DMS 273 (cell line): ENCODE data around the gene ADGRD1.

Experiments
- DNase-seq: peaks from one replicate; lab custom pipeline; 2025; ENCODE audit not compliant: unreplicated experiment; lab: John Stamatoyannopoulos, UW

ADGRD1 gene

DNA sequence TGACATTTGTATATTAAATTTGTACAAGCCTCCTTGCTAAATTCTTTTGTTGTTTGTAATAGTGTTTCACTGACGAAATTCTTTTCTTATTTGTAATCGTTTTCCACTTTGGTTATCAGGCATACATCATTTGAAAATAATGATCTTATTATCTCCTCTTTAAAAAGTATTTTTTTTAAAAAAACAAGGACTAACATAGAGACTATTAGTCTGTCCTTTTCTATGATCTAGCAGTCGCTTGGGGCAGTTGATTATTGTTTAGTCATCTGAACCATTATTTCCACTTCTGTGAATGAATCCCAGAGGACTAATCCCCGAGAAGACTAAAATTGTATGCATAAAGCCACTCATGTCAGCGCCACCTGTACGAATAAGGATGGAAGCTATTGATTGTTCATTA lies 11.5 kb downstream of the ADGRD1 start:
- no peak for DNase-seq

DNA sequence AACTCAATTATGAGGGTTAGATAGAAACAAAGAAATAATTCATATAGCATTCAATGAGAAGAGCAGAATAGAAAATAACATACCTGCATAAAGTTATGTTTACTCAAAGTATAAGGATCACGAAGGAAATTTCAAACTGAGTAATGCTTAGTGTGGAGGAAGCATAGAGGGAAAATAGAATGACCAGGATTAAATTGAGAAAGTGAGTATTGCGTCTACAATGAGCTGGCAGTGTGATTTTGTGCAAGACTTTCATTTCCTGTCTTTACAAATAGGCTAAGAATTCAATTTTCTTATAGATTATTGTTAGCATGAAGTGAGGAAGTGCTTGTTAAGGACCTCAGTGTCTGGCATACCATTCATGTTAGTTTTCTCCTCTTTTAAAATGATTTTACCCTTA lies 12.0 kb downstream of the ADGRD1 start:
- DNase-seq, result no peak

DNA sequence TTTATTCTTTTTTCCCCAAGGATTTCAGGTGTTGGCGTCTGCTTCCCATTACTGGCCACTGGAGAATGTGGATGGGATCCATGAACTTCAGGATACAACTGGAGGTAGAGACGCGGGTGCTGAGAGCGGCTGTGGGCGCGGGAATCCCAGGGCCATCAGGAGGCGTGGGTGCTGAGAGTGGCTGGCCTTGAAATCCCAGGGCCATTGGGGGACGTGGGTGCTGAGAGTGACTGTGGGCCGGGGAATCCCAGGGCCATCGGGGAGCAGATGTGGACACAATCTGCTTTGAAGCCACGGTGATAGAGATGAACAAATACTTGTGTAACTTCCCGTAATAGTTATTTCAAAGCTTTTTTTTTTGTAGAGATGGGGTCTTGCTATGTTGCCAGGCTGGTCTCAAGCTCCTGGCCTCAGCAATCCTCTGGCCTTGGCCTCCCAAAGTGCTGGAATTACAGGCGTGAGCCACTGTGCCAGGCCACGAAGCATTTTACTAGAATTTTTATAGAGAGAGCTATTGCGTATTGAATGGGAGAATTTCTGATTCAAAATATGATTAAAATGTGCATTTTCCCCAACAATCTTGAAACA lies 12.8 kb downstream of the ADGRD1 start:
- DNase-seq, result no peak

DNA sequence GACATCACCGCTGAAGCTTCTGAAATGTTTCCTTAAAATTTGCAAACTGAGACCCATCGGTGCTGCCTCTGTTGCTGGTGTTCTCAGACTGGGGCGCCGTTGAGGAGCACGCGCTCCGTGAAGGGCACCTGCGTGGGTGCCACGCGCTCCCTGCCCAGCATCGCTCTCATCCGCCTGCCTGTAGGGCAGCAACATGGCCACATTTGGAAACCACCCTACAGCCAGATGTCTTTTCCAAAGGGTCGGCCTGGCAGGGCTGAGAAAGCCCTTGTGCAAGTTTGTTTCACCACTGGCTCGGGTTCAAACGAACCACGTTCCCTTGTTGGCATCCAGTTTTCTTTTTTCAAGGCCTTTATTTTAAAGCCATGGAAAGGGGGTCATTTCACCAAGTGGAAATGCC lies 13.9 kb downstream of the ADGRD1 start:
- no peak for DNase-seq

DNA sequence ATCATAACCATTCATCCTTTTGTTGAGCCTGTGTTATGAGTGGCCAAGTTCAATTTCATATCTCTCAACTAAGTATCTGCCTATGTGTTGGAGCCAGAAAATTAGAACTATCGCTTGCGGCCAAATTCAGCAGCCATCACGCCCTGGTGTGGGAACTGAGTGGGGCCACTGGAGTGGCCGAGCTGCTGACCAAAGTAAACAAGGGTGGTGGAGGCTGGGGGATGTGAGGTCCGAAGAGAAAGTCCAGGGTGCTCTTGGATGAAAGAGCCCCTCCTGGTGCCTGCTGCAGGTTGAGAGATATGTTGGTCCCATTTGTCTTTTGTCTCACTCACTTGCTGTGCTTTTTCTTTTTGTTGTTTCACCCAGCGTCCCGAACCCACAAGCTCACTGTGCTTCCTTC lies 14.9 kb downstream of the ADGRD1 start:
- no peak for DNase-seq

DNA sequence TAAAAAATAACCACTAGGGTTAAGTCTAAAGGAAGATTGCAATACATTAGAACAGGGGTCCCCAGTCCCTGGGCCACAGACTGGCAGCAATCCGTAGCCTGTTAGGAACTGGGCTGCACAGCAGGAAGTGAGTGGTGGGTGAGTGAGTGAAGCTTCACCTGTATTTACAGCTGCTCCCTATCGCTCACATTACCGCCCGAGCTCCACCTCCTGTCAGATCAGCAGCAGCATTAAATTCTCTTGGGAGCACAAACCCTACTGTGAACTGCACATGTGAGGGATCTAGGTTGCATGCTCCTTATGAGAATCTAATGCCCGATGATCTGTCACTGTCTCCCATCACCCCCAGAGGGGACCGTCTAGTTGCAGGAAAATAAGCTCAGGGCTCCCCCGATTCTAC lies 15.5 kb downstream of the ADGRD1 start:
- DNase-seq, result no peak

DNA sequence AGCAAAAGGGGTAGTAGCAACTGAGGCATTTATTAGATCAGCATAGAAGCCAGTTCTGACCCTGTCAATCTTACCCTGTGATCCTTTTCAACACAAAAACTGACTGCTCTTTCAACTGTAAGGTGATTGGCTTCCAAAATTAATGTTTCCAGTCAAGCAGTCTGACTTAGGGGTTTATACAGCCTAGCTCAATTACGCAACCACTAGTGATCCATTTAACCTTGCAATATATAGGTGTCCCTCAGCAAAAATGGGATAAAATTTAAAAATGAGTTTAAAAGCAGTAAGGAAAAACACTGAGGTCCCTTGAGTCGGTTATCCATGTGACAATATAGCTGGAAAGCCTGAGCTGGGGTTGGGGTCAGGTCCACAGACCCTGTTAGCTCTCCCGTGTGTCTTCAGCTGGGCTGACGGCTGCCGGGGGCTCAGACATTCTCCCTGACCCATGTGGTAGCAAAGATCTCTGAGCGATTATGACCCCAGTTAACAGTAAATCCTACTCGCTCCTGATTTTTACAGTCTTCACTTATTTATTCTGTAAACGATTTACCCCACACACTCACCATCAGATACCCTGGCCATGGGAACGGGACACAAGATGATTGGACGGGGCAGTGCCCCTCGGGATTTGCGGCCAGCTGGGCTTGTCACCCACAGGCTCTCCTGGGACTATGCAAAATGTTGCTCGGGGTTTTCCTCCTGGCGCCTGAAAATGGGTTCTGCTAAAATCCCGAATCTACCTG lies 16.6 kb downstream of the ADGRD1 start:
- DNase-seq, result no peak

DNA sequence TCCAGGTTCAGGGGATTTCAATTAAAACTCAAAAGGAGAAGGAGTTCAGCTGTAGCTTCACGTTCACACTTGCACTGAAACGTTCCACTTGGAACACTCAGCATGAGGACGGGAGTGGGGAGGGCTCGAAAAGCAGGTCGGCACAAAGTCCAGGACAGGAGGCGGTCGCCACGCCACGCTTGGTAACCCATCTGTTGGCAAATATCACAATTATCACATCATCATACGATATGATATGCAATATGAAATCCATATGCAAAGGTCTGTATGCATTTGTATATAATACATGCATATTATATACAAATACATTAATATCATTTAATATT lies 17.2 kb downstream of the ADGRD1 start:
- no peak for DNase-seq

DNA sequence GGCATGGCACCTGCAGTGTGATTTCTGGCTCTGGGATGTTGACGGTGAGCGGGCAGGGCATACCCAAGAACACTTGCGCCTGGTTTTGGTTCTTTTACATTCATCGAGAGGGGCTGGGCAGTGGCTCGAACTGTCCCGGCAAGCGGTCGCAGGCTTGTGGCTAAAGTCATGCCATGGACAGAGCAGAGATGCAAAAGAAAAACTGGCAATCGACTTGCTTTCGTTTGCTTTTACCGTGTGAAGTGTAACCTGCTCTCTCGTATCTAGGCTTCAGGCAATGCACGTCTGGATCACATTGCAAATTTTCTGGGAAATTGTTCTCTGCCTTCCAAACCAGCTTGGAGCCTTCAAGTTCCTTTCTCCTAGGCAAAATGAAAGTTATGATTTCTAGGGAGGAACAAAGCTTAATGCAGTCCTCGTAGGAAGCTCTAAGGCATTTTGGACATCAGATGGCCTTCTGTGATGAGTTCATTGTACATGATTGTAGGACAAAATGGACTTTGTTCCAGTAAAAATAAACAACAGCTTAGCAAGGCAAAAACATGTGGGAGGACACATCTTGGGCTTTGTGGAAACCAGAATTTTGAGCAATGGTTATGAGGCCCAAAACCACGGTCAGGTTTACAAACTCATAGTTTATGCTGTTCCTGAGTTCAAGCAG lies 18.3 kb downstream of the ADGRD1 start:
- no peak for DNase-seq

DNA sequence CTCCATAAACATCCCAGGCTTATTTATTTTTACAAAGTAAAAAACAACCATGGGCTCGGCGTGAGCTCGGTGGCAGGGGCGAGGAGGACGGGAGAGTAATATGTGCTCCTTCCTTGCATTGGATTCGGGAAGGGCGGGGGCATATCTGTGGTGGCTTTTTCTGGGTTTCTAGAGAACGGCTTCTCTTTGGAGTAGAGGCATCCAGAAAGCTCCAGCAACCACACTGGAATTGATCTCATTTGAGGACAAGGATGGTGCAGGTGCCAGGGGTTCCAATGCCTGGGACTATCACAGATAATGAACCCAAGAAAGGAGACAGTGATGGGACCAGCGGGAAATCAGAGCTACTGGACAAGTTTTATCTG lies 18.9 kb downstream of the ADGRD1 start:
- DNase-seq, result no peak

DNA sequence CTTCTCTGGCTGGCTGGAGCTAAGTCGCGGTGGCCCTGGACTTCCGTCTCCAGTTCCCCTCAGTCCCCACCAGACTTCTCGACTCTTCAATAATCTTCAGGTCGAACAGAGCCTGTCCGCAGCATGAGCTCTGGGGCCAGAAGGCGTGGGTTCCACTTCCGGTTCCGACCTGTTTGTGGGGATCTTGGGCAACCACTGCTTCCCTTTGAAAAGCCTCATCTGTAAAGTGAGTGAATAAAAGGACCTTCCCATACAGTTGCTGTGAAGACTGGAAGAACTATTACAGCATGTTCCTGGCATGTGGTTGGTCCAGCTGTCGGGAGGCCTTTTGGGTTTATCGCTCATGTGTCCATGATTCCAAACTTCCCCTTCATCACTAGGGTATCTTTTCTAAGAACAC lies 19.4 kb downstream of the ADGRD1 start:
- no peak for DNase-seq

DNA sequence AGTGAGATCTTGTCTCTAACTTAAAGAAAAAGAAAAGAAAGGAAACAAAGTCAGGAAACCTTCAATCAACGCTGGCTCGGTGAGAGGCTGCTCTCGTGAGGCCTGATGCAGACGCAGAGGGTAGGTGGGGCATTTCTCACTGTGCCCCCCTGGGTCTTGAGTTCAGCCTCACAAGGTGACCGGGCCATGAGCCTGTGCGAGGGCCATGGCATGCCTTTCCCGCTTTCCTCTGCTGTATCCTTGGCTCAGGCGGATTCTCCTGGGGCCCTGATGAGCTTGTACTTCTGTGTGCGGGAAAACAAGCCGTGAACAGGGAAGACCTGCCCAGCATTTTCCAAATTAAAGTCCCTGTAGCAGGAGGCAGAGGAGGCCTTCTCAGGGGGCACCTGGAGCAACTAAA lies 20.2 kb downstream of the ADGRD1 start:
- DNase-seq, result no peak

DNA sequence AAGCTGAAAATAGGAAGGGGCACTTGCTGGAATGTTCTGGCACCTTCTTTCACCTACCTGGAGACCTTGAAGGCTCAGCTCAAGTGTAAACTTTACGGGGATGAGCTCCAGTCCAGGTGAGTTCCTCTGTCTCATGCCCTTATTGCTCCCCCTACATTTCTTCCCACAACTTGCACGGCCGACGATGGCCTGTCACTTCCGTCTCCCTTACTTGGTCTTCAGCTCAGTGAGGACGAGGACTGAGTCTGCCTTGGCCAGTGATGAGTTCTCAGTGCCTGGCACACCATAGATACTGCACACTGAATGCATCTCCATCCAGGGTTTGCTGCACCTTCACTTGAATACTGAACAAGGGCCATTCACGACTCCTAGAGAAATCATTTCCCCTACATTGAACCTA lies 21.4 kb downstream of the ADGRD1 start:
- no peak for DNase-seq

DNA sequence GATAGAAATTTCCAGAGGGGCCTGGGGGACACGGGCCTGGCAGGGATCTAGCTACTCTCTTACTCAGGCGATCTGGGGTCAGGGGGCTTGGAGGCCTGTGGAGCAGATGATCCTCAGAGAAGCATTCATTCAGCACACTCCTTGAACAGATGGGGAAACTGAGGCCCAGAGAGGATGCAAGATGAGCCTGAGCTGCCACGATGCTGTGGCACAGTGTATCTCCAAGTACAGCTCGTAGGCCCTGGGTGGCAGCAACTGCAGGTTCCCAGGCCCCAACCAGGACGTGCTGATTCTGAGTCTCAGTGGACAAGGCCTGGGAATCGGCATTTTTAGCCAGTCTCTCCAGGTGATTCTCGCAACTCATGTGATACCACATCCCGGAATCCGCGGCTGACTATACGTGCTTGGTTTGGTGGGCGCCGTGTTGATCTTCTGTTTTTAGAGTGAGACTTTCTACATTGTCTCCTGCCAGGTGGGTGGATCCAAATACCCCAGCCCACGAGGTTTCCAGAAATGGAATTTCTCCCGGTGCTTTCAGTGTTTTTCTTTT lies 22.5 kb downstream of the ADGRD1 start:
- no peak for DNase-seq

DNA sequence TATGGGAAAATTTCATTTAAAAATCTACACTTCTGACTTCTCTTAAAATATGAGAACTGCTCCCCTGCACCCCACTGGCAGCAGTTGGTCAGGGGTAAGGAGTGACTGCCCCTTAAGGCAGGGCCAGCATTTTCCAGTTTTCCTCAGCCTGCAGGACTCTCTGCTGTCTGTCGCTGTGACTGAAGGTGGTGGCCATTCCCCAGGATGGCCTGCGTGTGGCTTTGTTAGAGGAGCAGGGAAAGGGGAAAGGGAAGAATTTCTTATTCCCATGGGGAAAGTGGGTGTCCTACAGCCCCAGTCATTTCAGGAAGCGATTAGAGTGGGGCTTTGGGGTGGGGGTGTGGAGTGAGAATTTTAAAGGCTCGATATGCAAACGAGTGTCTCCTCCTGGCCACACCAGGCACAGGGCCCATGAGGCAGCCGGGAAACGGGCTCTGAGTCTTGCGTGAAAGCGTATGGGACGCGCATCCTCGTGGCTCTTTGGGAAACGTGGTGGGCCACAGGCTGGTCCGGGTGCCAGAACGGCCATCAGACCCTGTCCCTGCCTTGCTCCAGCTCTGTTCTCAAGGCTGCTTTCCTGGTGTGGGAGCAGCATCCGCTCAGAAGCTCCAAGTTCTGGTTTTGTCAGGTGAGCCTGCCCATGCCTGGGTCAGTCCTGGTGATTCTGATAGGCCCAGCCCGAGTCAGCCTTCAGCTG lies 23.5 kb downstream of the ADGRD1 start:
- DNase-seq, result no peak

DNA sequence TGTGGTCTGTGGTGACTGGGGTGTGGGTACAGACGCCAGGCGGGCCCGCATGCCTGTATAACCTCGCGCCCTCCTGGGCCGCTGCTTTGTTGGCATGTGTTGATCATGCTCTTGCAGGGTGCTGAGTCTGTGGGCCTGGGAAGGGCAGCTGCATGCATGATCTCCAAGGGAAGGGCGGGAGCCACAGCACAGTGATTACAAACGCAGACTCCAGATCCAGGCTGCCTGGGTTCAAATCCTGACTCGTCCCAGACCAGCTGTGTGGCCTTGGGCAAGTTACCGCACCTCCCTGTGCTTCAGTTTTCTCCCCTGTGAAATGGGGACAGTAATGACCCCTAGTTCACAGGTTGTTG lies 24.0 kb downstream of the ADGRD1 start:
- no peak for DNase-seq

DNA sequence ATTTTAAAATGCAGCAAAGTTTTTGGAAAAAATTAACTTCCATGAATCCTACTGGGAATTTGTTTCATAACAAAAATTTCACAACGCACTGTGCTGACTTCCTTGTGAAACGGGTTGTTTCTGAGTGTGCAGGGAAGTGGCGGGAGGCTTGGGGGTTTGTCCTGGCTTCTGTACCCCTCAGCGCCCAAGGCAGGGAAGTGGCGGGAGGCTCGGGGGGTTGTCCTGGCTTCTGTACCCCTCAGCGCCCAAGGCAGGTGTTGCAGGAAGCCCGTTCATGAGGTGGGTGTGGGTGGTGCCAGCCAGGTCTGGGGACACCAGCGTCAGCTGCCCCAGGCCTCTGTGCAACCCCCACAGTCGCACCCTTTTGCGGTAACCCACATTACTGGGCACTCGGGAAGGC lies 25.1 kb downstream of the ADGRD1 start:
- DNase-seq, result no peak

DNA sequence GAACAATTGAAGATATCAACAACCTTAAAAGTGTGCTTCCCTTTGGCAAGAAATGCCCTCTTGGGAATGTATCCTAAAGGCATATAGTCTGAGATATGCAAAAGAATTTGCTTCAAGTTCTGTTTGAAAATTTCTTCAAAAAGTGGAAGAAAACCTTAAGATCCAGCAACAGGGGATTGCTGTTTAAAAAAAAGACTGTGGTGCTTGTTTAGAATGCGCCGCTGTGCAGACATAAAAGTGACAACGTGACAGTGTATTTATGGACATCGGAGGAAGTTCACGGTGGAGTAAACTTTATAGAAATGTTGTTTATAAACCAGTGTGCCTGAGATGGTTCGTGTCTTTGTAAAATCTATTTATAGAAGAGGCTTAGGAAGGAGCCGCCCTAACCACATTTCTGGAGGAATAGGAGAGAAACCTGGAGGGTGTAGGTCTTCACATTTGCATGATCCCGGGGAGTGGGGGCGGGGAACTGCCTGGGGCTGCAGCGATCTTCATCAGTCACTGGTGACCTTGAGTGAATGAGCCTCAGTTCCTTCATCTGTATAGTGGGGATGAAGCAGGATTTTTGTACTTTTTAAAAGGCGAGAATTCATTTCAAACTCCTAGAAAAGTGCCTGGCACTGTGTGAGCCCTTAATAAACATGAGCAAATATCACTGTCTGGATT lies 27.5 kb downstream of the ADGRD1 start:
- DNase-seq, result no peak

DNA sequence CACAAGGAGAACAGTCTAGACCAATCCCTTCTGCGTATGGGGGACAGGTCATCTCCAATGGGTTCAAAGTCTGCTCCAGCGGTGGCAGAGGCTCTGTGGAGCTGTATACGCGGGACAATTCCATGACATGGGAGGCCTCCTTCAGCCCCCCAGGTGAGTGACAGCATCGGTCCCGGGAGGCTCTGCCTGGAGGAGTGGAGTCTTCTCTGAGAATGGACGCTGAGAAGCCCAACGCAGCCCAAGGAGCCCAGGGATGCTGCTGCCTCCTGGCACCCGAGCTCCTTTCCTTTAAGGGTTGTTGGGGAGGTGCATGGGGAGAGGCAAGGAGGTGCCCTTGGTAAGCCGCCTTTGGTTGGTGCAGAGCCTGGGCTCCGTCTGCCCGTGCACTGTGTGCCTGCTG lies 28.2 kb downstream of the ADGRD1 start:
- DNase-seq, result no peak

DNA sequence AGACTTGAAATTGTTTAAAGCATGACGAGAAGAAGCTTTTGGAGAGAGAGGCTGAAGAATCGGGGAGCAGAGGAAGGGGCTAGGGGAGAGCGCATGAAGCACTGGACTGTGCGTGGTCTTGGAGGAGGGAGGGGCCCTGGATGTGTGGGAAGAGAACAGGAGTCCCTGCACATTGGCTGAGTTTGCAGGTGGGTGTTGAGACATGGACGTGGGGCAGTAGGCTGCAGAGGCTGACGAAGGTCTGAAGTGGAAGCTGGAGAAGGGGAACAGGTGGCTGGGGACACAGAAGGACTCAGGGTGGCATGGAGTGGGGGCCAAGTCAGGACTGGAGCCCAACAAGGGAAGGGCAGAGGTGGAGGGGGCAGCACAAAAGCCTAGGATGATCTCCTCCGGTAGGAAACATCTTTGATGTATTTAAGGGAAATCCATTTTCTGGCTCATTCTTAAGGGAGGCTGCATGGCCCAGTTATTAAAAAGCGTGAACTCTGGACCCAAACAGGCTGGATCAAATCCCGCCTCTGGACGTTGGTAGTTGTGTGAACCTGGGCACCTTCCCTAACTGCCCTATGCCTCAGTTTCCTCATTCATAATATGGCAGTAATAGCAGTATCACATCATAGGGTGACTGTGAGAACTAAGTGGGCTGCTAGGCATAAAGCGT lies 29.0 kb downstream of the ADGRD1 start:
- DNase-seq, result no peak
